K562 (cell line): ENCODE measurements around the gene UBE2N. TPM values are rescaled to one million over a fixed set of nuclear protein-coding genes. Genes with fewer than 3 reads are reported as not detected.
"Not testable (repeated sequence)": the region's sequence is repeated elsewhere in the genome, so short reads cannot be mapped to it uniquely, and the experiment has no call there.

Source experiments
- ATAC-seq: fragments of 200-7000 bp; cut with Tn5 transposase; 3 replicates; pipeline ENCODE4 v1.9.1; 2020; ENCODE audit warnings: moderate library complexity
- BruUV-seq: library from RNA; stranded (reverse); fragments of 400-500 nt; replicated peaks from 2 replicates; lab custom pipeline; 2021; lab: Mats Ljungman, UMichigan
- CTCF ChIA-PET: fragments of 300-600 bp; formaldehyde crosslinking; extraction: SDS; loops from one replicate; lab custom pipeline; 2021; ENCODE audit warnings: low intra/inter-chr PET ratio; lab: Yijun Ruan, JAX
- POLR2A ChIA-PET: fragments of 300-600, 350-650 bp; sonication (Branson Sonifier 250); formaldehyde crosslinking; extraction: SDS; loops from one replicate; lab custom pipeline; 2021; ENCODE audit warnings: antibody characterized with exemption, inconsistent platforms; lab: Yijun Ruan, JAX
- DNase-seq, 4 experiments: peaks; one replicate each; pipeline versions ENCODE4 v3.0.0 to v3.0.0-alpha.2; 2011 to 2018; ENCODE audit warnings: low spot score in 3 of 4, mixed read lengths in 3 of 4; ENCODE audit errors: extremely low read depth in 1 of 4
- FAIRE-seq: peaks from 2 replicates; lab custom pipeline; 2011; peaks lifted over from hg19 to GRCh38; lab: Jason Lieb, UNC
- H2AFZ ChIP-seq: 2 replicates; pipeline ENCODE4 v1.6.0; 2011; ENCODE audit warnings: low read depth, low read length, control low read depth, inconsistent platforms
- H3K27ac ChIP-seq: fragments of 200-600 bp; 3 replicates; pipeline ENCODE4 v1.8.0; 2011; ENCODE audit warnings: low read depth, mild to moderate bottlenecking, control low read depth, inconsistent platforms, low read length, moderate library complexity, mixed read lengths; ENCODE audit errors: extremely low read depth
- H3K27me3 ChIP-seq, 2 experiments: fragments of 300-600 bp in 1 of 2; 2 replicates in 1 of 2; 3 replicates in 1 of 2; pipeline versions ENCODE4 v1.6.0 to v1.8.0; 2011; ENCODE audit warnings: inconsistent platforms in 2 of 2, low read length in 2 of 2, mild to moderate bottlenecking in 1 of 2, mixed read lengths in 1 of 2, moderate library complexity in 1 of 2; ENCODE audit not compliant: control insufficient read depth in 2 of 2, insufficient read depth in 2 of 2
- H3K36me3 ChIP-seq: fragments of 300-600 bp; 3 replicates; pipeline ENCODE4 v1.8.0; 2011; ENCODE audit warnings: mild to moderate bottlenecking, low read length, inconsistent platforms; ENCODE audit not compliant: control insufficient read depth, insufficient read depth
- H3K4me1 ChIP-seq, 2 experiments: fragments of 200-600 bp in 1 of 2; replicated peaks in 1 of 2; 2 replicates in 1 of 2; 3 replicates in 1 of 2; pipeline versions ENCODE4 v1.5.1 to v1.8.0; 2011; ENCODE audit warnings: inconsistent platforms in 2 of 2, low read length in 2 of 2, mild to moderate bottlenecking in 1 of 2, mixed read lengths in 1 of 2, moderate library complexity in 1 of 2; ENCODE audit not compliant: control insufficient read depth in 2 of 2, insufficient read depth in 2 of 2
- H3K4me2 ChIP-seq: 2 replicates; pipeline ENCODE4 v1.6.1; 2011; ENCODE audit warnings: low read length, control low read depth, inconsistent platforms, mixed read lengths; ENCODE audit not compliant: insufficient read depth
- H3K4me3 ChIP-seq: fragments of 200-600 bp; sonication (generic), shearing (Covaris generic); 2 replicates; pipeline ENCODE4 v1.5.1; 2016; ENCODE audit warnings: control low read depth, inconsistent platforms
- H3K79me2 ChIP-seq: fragments of 200-600 bp; 3 replicates; pipeline ENCODE4 v1.8.0; 2011; ENCODE audit warnings: low read length, inconsistent platforms; ENCODE audit not compliant: control insufficient read depth, insufficient read depth
- H3K9ac ChIP-seq, 2 experiments: 2 replicates each; pipeline versions ENCODE4 v1.6.0 to v1.6.1; 2011; ENCODE audit warnings: low read depth in 2 of 2, low read length in 2 of 2, control low read depth in 1 of 2, inconsistent platforms in 1 of 2, mild to moderate bottlenecking in 1 of 2, mixed read lengths in 1 of 2; ENCODE audit not compliant: insufficient read depth in 1 of 2
- H3K9me1 ChIP-seq: one replicate; pipeline ENCODE4 v1.6.0; 2011; ENCODE audit warnings: inconsistent platforms, mild to moderate bottlenecking, low read length, moderate library complexity; ENCODE audit not compliant: control insufficient read depth, insufficient read depth
- H3K9me3 ChIP-seq: replicated peaks from 2 replicates; pipeline ENCODE4 v1.5.1; 2011; ENCODE audit warnings: low read depth, low read length, inconsistent platforms; ENCODE audit not compliant: control insufficient read depth, insufficient read depth
- H4K20me1 ChIP-seq: replicated peaks from 2 replicates; pipeline ENCODE4 v1.6.1; 2011; ENCODE audit warnings: low read length, inconsistent platforms, mixed read lengths; ENCODE audit not compliant: control insufficient read depth, insufficient read depth
- C11orf30 ChIP-seq: fragments of 450-650 bp; IDR thresholded peaks from 2 replicates; pipeline ENCODE4 v1.6.1; 2016; ENCODE audit warnings: low read depth, mild to moderate bottlenecking
- CBX3 ChIP-seq, 2 experiments: IDR thresholded peaks; 1 replicate in 1 of 2; 2 replicates in 1 of 2; pipeline ENCODE4 v1.6.1; 2012; ENCODE audit warnings: inconsistent platforms in 2 of 2, low read length in 2 of 2, borderline replicate concordance in 1 of 2, control low read depth in 1 of 2
- GTF3C2 ChIP-seq: IDR thresholded peaks from 3 replicates; pipeline ENCODE4 v1.6.1; 2011; ENCODE audit warnings: borderline replicate concordance, mild to moderate bottlenecking, moderate library complexity; ENCODE audit not compliant: insufficient read length; ENCODE audit errors: extremely low read depth
- MAZ ChIP-seq, 2 experiments: fragments of 450-650 bp in 1 of 2; sonication (generic) in 1 of 2; formaldehyde crosslinking; IDR thresholded peaks in 1 of 2; conservative IDR thresholded peaks in 1 of 2; 2 replicates each; pipeline versions ENCODE4 v1.4.0 to v1.5.0; 2020; ENCODE audit warnings: mild to moderate bottlenecking in 1 of 2, missing genetic modification reagents in 1 of 2
- NEUROD1 ChIP-seq: fragments of 150-350 bp; IDR thresholded peaks from 2 replicates; pipeline ENCODE4 v1.6.1; 2014; ENCODE audit warnings: borderline replicate concordance, low read length, low read depth; ENCODE audit not compliant: partially characterized antibody
- PYGO2 ChIP-seq: fragments of 450-650 bp; IDR thresholded peaks from 2 replicates; pipeline ENCODE4 v1.6.1; 2016; ENCODE audit warnings: mild to moderate bottlenecking, missing genetic modification characterization, moderate library complexity, missing compliant biosample characterization
- RBM25 ChIP-seq: fragments of 200-400 bp; formaldehyde crosslinking; IDR thresholded peaks from 2 replicates; pipeline ENCODE4 v1.6.1; 2018; ENCODE audit warnings: low read length, low read depth, moderate library complexity; ENCODE audit not compliant: severe bottlenecking
- ZFP1 ChIP-seq: fragments of 450-650 bp; formaldehyde crosslinking; IDR thresholded peaks from 2 replicates; pipeline ENCODE4 v1.4.0; 2020; ENCODE audit warnings: mild to moderate bottlenecking, mixed read lengths
- ZNF212 ChIP-seq: fragments of 450-650 bp; formaldehyde crosslinking; IDR thresholded peaks from 2 replicates; pipeline ENCODE4 v1.4.0; 2020; ENCODE audit warnings: mild to moderate bottlenecking
- ZNF282 ChIP-seq: sonication (generic); formaldehyde crosslinking; IDR thresholded peaks from 2 replicates; pipeline ENCODE4 v1.8.1; 2023; ENCODE audit warnings: missing genetic modification reagents
- WGBS: fragments of 100-300 bp; shearing (Covaris generic); methylation state at CpG from one replicate; pipeline ENCODE4 v1.1.6; 2016; ENCODE audit warnings: low coverage, mixed read lengths; ENCODE audit not compliant: insufficient coverage; ENCODE audit errors: missing lambda C conversion rate; 5-methylcytosine and 5-hydroxymethylcytosine counted together
- in situ Hi-C: fragments of 300-500 bp; cut with MboI; formaldehyde crosslinking; loops from 4 replicates; pipeline ENCODE4 v1.15.0; 2018; ENCODE audit warnings: inconsistent platforms, mixed read lengths
- intact Hi-C: fragments of 100-400 bp; cut with micrococcal nuclease; formaldehyde crosslinking; loops from 2 replicates; pipeline ENCODE4 v1.14.2; 2022
- polyA plus RNA-seq, 8 experiments: library from polyadenylated mRNA; depleted of rRNA in 4 of 8; stranded (reverse) in 5 of 8; unstranded in 3 of 8; fragments of >200 nt; fragmentation: Nextera tagmentation in 2 of 8; fragmentation: Illumina TruSeq in 1 of 8; extraction: Ambion mirVana in 2 of 8; extraction: Trizol in 1 of 8; gene quantifications; 2 replicates each; pipeline versions ENCODE4 v1.2.1 to v1.2.3, GENCODE V29; 2011 to 2014; ENCODE audit warnings: inconsistent platforms in 1 of 8, missing spikeins in 1 of 8
- total RNA-seq, 7 experiments: library from RNA; depleted of rRNA in 6 of 7; stranded (reverse); fragments of >200 nt in 6 of 7; fragmentation: Illumina TruSeq in 2 of 7; extraction: Trizol in 2 of 7; gene quantifications; 2 replicates each; pipeline versions ENCODE4 v1.2.1 to v1.2.3, GENCODE V29; 2011 to 2021; ENCODE audit warnings: low replicate concordance in 1 of 7

The UBE2N gene
- total and polyA plus RNA-seq, 9 of the 15 experiments (the other 6 are each of a cell fraction or from before 2014, with no cell fraction given): 189 to 826 (median 260) TPM

- H3K27ac ChIP-seq, H3K4me1 ChIP-seq, CTCF ChIA-PET, H2AFZ ChIP-seq, H3K9me1 ChIP-seq, H3K4me3 ChIP-seq, H3K4me2 ChIP-seq, DNase-seq, BruUV-seq, H3K9me3 ChIP-seq, in situ Hi-C loops, H3K9ac ChIP-seq, H3K27me3 ChIP-seq, H4K20me1 ChIP-seq: not testable (repeated sequence)
- peaks cover 61% of the 10 kb centered on the region for H3K36me3 ChIP-seq
- POLR2A ChIA-PET: interaction anchor here (1.0 kb wide), 1 partner anchor 13 kb away, joined by 5 read pairs; no protein-coding TSS in a partner anchor
- ATAC-seq: peak; percentile 89
- FAIRE-seq: peak; percentile 96
- WGBS: no CpG with 5 or more reads among the region's 5 CpGs
- intact Hi-C loops: loop anchor here (5.0 kb wide), 2 partner anchors 157 to 302 kb away; no protein-coding TSS in a partner anchor
- H3K79me2 ChIP-seq: peaks cover 31% of the 10 kb centered on the region
Measured at GRCh38 chr12:93399183-93399863, 42.4 kb downstream of the UBE2N start.

- H3K9me1 ChIP-seq: no peaks in the 10 kb centered on the region
- no TSS peak for BruUV-seq
- H3K4me3 ChIP-seq: no peak overlapping the region
- DNase-seq: no peak
- no peak for ATAC-seq
- H4K20me1 ChIP-seq: no peaks in the 10 kb centered on the region; the same call in 1 of the 2 replicates
- H3K4me1 ChIP-seq: no peaks in the 10 kb centered on the region; a peak in 2 of 5 replicates
- POLR2A ChIA-PET: interaction anchor here (0.6 to 2.0 kb wide), 4 partner anchors 9 to 568 kb away, joined by 3 to 4 read pairs (median 4); no protein-coding TSS in a partner anchor
- in situ Hi-C loops (no loop called here), intact Hi-C loops (loop anchor here (2.0 to 5.0 kb wide), 3 partner anchors 155 to 377 kb away; no protein-coding TSS in a partner anchor)
- 92% methylated on average over 12 of the region's 12 CpGs for WGBS
- FAIRE-seq: no peak
- H3K9ac ChIP-seq: peak overlapping the region in 1 of 2 experiments; percentile 9; a peak in 1 of 4 replicates
- H3K4me2 ChIP-seq: no peak overlapping the region
- H3K27ac ChIP-seq: no peak overlapping the region
- H2AFZ ChIP-seq: no peak overlapping the region
- peaks cover 43% of the 10 kb centered on the region for H3K79me2 ChIP-seq
- CTCF ChIA-PET: interaction anchor here (0.5 to 2.0 kb wide), 6 partner anchors 9 to 613 kb away, joined by 3 to 23 read pairs (median 4); no protein-coding TSS in a partner anchor
- H3K9me3 ChIP-seq: no peaks in the 10 kb centered on the region
- no peaks in the 10 kb centered on the region for H3K27me3 ChIP-seq
- H3K36me3 ChIP-seq: peaks cover 59% of the 10 kb centered on the region
- TF ChIP-seq RBM25 (no peak), C11orf30 (no peak), ZNF212 (CRISPR knock-in tag) (no peak), PYGO2 (tag) (no peak), NEUROD1 (no peak), ZFP1 (CRISPR knock-in tag) (no peak), ZNF282 (CRISPR knock-in tag) (no peak), CBX3 (IDR thresholded peaks at IDR 0.05; ENCODE audit: borderline replicate concordance in 1 of 2, low read length in 2 of 2) (no peak), GTF3C2 (no peak), MAZ (CRISPR knock-in tag; conservative IDR thresholded peaks at IDR 0.05 in 1 of 2, IDR thresholded peaks at IDR 0.05 in 1 of 2) (no peak)
Measured at GRCh38 chr12:93397412-93397811, 44.3 kb downstream of the UBE2N start.
